Islet precursor cell (in vitro differentiated cells): ENCODE data around the gene MOCS3.
"Not testable (repeated sequence)": the region's sequence is repeated elsewhere in the genome, so short reads cannot be mapped to it uniquely, and the experiment has no call there.

ENCODE experiments used
- DNase-seq: peaks from one replicate; pipeline ENCODE4 v3.0.0-alpha.2; 2018

The MOCS3 gene

GRCh38 chr20:50932016-50932485 lies 26.6 kb upstream of the MOCS3 start:
- DNase-seq = no peak

- no peak for DNase-seq
Observed at GRCh38 chr20:50932691-50933280, 25.8 kb upstream of the MOCS3 start.

GRCh38 chr20:50933589-50933988 lies 25.0 kb upstream of the MOCS3 start:
- no peak for DNase-seq

- no peak for DNase-seq
Observed at GRCh38 chr20:50943069-50943468, 15.5 kb upstream of the MOCS3 start.

- DNase-seq = no peak
Observed at GRCh38 chr20:50948132-50948785, 10.4 kb upstream of the MOCS3 start.

GRCh38 chr20:50953196-50953595 lies 5.4 kb upstream of the MOCS3 start:
- no peak for DNase-seq

- no peak for DNase-seq
Observed at GRCh38 chr20:50953821-50954220, 4.8 kb upstream of the MOCS3 start.

GRCh38 chr20:50957276-50957675 lies 1.3 kb upstream of the MOCS3 start:
- no peak for DNase-seq

- DNase-seq = peak; percentile 86
Observed at GRCh38 chr20:50957798-50958614, 612 bp upstream of the MOCS3 start, which contains the start of gene DPM1. Gene DPM1, minus strand, starts transcription at chr20:50958532. Its CDS starts 9 bp downstream, at chr20:50958523.

- DNase-seq = no peak
Observed at GRCh38 chr20:50959543-50960126, 1.0 kb downstream of the MOCS3 start.

- DNase-seq = no peak
Observed at GRCh38 chr20:50967586-50967985, 9.0 kb downstream of the MOCS3 start.

GRCh38 chr20:50968289-50968688 lies 9.7 kb downstream of the MOCS3 start:
- no peak for DNase-seq

- no peak for DNase-seq
Observed at GRCh38 chr20:50969435-50969834, 10.8 kb downstream of the MOCS3 start.

GRCh38 chr20:50969912-50970311 lies 11.3 kb downstream of the MOCS3 start:
- no peak for DNase-seq

- DNase-seq = no peak
Observed at GRCh38 chr20:50975701-50976330, 17.2 kb downstream of the MOCS3 start.

- DNase-seq = no peak
Observed at GRCh38 chr20:50977066-50978021, 18.7 kb downstream of the MOCS3 start.

GRCh38 chr20:50978533-50978932 lies 19.9 kb downstream of the MOCS3 start:
- not testable (repeated sequence) for DNase-seq

- peak; percentile 80 for DNase-seq
Observed at GRCh38 chr20:50980071-50980681, 21.6 kb downstream of the MOCS3 start.

- peak; percentile 76 for DNase-seq
Observed at GRCh38 chr20:50980851-50981713, 22.5 kb downstream of the MOCS3 start.

- no peak for DNase-seq
Observed at GRCh38 chr20:50981714-50982048, 23.1 kb downstream of the MOCS3 start.
